ENCODE measurements around the gene COBL. TPM values are rescaled to one million over a fixed set of nuclear protein-coding genes. Genes with fewer than 3 reads are reported as not detected.

Gene COBL
- polyA plus RNA-seq, 3 donors: not detected

- no peak overlapping the region for H3K4me2 ChIP-seq (replicated peaks; ENCODE audit: extremely low read depth, low read length, poor library complexity, severe bottlenecking)
- H3K36me3 Mint-ChIP-seq: no peaks in the 10 kb centered on the region
- no peak overlapping the region for H3K4me3 Mint-ChIP-seq
- H3K27ac Mint-ChIP-seq: peak overlapping the region in 1 of 7 donors; percentile 11
- no peak overlapping the region for H3K27ac ChIP-seq (ENCODE audit: low read depth in 1 of 2, low read length in 2 of 2)
- DNase-seq: no peak
- no peak overlapping the region for H3K4me3 ChIP-seq (replicated peaks in 1 of 3; ENCODE audit: low read depth in 2 of 3, low read length in 3 of 3)
- H3K27me3 ChIP-seq (ENCODE audit: control insufficient read depth in 2 of 2, insufficient read depth in 2 of 2, low read length in 2 of 2): no peaks in the 10 kb centered on the region
- H3K9me3 ChIP-seq (replicated peaks in 1 of 2; ENCODE audit: control insufficient read depth in 1 of 2, insufficient read depth in 1 of 2, low read length in 2 of 2): no peaks in the 10 kb centered on the region
- no peaks in the 10 kb centered on the region for H3K36me3 ChIP-seq (replicated peaks in 1 of 2; ENCODE audit: control insufficient read depth in 1 of 2, insufficient read depth in 2 of 2, low read length in 2 of 2)
- H2AFZ ChIP-seq (ENCODE audit: insufficient read depth, low read depth, low read length, poor library complexity, severe bottlenecking): no peak overlapping the region
- no peak for TF ChIP-seq CTCF (IDR thresholded peaks at IDR 0.05)
- H3K9me3 Mint-ChIP-seq: peaks cover 0 to 2% (median 0%) of the 10 kb centered on the region in 7 donors
- no peaks in the 10 kb centered on the region for H3K4me1 Mint-ChIP-seq
- H3K9ac ChIP-seq (ENCODE audit: insufficient read depth, low read length, poor library complexity, severe bottlenecking): no peak overlapping the region
- 90% methylated on average over 4 of the region's 8 CpGs for WGBS (ENCODE audit: insufficient coverage)
- H3K4me1 ChIP-seq (ENCODE audit: control insufficient read depth in 1 of 2, insufficient read depth in 2 of 2, low read length in 2 of 2): no peaks in the 10 kb centered on the region
- intact Hi-C loops (cut with micrococcal nuclease): no loop called here
- no peaks in the 10 kb centered on the region for H3K79me2 ChIP-seq (ENCODE audit: insufficient read depth, low read length)
- peaks cover 0 to 7% (median 2%) of the 10 kb centered on the region in 3 donors for H3K27me3 Mint-ChIP-seq (ENCODE audit: low read depth in 3 of 3)
- no peaks in the 10 kb centered on the region for H4K20me1 ChIP-seq (ENCODE audit: insufficient read depth, low read length)
These were observed 282.7 kb downstream of the COBL start for GRCh38 chr7:51033727-51034520.

GRCh38 chr7:51031791-51032515 lies 284.7 kb downstream of the COBL start:
- H3K27me3 ChIP-seq (ENCODE audit: control insufficient read depth in 2 of 2, insufficient read depth in 2 of 2, low read length in 2 of 2): no peaks in the 10 kb centered on the region
- Mint-ChIP-seq H3K27ac (no peak overlapping the region), H3K4me1 (no peaks in the 10 kb centered on the region), H3K9me3 (peaks cover 0 to 2% (median 0%) of the 10 kb centered on the region in 7 donors), H3K4me3 (no peak overlapping the region), H3K36me3 (no peaks in the 10 kb centered on the region), H3K27me3 (ENCODE audit: low read depth in 3 of 3) (peaks cover 0 to 7% (median 0%) of the 10 kb centered on the region in 3 donors)
- no peak for TF ChIP-seq CTCF (IDR thresholded peaks at IDR 0.05)
- no peak overlapping the region for H3K4me3 ChIP-seq (replicated peaks in 1 of 3; ENCODE audit: low read depth in 2 of 3, low read length in 3 of 3)
- WGBS (ENCODE audit: insufficient coverage): 92% methylated on average over 5 of the region's 8 CpGs
- no peaks in the 10 kb centered on the region for H3K79me2 ChIP-seq (ENCODE audit: insufficient read depth, low read length)
- no peaks in the 10 kb centered on the region for H4K20me1 ChIP-seq (ENCODE audit: insufficient read depth, low read length)
- DNase-seq: no peak
- H3K36me3 ChIP-seq (replicated peaks in 1 of 2; ENCODE audit: control insufficient read depth in 1 of 2, insufficient read depth in 2 of 2, low read length in 2 of 2): no peaks in the 10 kb centered on the region
- H3K27ac ChIP-seq (ENCODE audit: low read depth in 1 of 2, low read length in 2 of 2): no peak overlapping the region
- H3K4me1 ChIP-seq (ENCODE audit: control insufficient read depth in 1 of 2, insufficient read depth in 2 of 2, low read length in 2 of 2): no peaks in the 10 kb centered on the region
- intact Hi-C loops (cut with micrococcal nuclease): no loop called here
- no peak overlapping the region for H3K4me2 ChIP-seq (replicated peaks; ENCODE audit: extremely low read depth, low read length, poor library complexity, severe bottlenecking)
- H3K9ac ChIP-seq (ENCODE audit: insufficient read depth, low read length, poor library complexity, severe bottlenecking): no peak overlapping the region
- H3K9me3 ChIP-seq (replicated peaks in 1 of 2; ENCODE audit: control insufficient read depth in 1 of 2, insufficient read depth in 1 of 2, low read length in 2 of 2): no peaks in the 10 kb centered on the region
- H2AFZ ChIP-seq (ENCODE audit: insufficient read depth, low read depth, low read length, poor library complexity, severe bottlenecking): no peak overlapping the region

All from CD14-positive monocyte (primary cell).